Fibroblast of lung (primary cell): ENCODE measurements around the gene CCDC6.

Source experiments
- EZH2 ChIP-seq: IDR thresholded peaks from 2 replicates; pipeline ENCODE4 v1.5.1; 2012; ENCODE audit warnings: low read length, control low read depth, mild to moderate bottlenecking; ENCODE audit errors: missing control alignments
- TF ChIP-seq, protein P1 (sequence below), 2 donors: IDR thresholded peaks in 1 of 2; conservative IDR thresholded peaks in 1 of 2; 1 replicate in 1 of 2; 2 replicates in 1 of 2; pipeline ENCODE4 v1.5.1; 2011 to 2012; ENCODE audit warnings: low read length in 2 of 2, control low read depth in 1 of 2, inconsistent platforms in 1 of 2, low read depth in 1 of 2, mild to moderate bottlenecking in 1 of 2

GRCh38 chr10:59856104-59856503 lies 50.3 kb downstream of the CCDC6 start:
- TF ChIP-seq, protein P1, sequence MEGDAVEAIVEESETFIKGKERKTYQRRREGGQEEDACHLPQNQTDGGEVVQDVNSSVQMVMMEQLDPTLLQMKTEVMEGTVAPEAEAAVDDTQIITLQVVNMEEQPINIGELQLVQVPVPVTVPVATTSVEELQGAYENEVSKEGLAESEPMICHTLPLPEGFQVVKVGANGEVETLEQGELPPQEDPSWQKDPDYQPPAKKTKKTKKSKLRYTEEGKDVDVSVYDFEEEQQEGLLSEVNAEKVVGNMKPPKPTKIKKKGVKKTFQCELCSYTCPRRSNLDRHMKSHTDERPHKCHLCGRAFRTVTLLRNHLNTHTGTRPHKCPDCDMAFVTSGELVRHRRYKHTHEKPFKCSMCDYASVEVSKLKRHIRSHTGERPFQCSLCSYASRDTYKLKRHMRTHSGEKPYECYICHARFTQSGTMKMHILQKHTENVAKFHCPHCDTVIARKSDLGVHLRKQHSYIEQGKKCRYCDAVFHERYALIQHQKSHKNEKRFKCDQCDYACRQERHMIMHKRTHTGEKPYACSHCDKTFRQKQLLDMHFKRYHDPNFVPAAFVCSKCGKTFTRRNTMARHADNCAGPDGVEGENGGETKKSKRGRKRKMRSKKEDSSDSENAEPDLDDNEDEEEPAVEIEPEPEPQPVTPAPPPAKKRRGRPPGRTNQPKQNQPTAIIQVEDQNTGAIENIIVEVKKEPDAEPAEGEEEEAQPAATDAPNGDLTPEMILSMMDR (conservative IDR thresholded peaks at IDR 0.05 in 1 of 2, IDR thresholded peaks at IDR 0.05 in 1 of 2; ENCODE audit: low read depth in 1 of 2, low read length in 2 of 2): no peak
- no peak for TF ChIP-seq EZH2
